ENCODE results near the gene ANK3.

DNA sequence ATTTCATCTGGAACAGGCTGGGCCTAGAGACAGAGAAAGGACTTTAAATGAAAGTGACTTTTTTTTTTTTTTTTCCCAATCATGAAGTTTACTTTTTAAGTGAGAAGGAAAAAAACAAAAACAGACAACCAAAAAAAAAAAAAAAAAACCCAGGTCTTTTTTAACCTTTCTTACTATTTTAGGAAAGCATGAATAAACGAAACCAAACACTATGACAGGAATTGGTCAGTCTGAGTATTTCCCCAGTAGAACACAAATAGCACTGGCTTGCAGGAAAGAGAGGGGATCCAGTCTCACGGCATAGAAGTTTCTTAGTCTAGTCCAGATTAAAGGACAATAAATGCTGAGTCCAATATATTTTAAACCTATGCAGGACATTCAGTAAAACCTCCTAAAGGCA lies 302.8 kb downstream of the ANK3 start:
- TF ChIP-seq CTCF (IDR thresholded peaks at IDR 0.05; ENCODE audit: low read depth, low read length) (no peak), MAX (IDR thresholded peaks at IDR 0.05; ENCODE audit: low read depth, low read length) (no peak), POLR2A (IDR thresholded peaks at IDR 0.05; ENCODE audit: extremely low read depth, insufficient read length) (no peak)
